DOHH2 (cell line): ENCODE results near the gene ABLIM1.

ENCODE experiments used
- H3F3A ChIP-seq: fragments of 200-600 bp; sonication (generic), shearing (Covaris generic); 2 replicates; pipeline ENCODE4 v1.6.0; 2016; ENCODE audit warnings: antibody characterized with exemption, mild to moderate bottlenecking; ENCODE audit not compliant: control insufficient read depth, insufficient read depth
- H3K27ac ChIP-seq: fragments of 200-600 bp; sonication (generic); 2 replicates; pipeline ENCODE4 v1.5.1; 2014; ENCODE audit warnings: low read depth, mild to moderate bottlenecking, low read length, moderate library complexity
- H3K27me3 ChIP-seq: fragments of 200-600 bp; sonication (generic); 2 replicates; pipeline ENCODE4 v1.6.1; 2014; ENCODE audit warnings: mild to moderate bottlenecking, low read length, mixed read lengths; ENCODE audit not compliant: control insufficient read depth
- H3K36me3 ChIP-seq: fragments of 200-600 bp; sonication (generic); 2 replicates; pipeline ENCODE4 v1.6.1; 2014; ENCODE audit warnings: mild to moderate bottlenecking, low read length, moderate library complexity, mixed read lengths; ENCODE audit not compliant: control insufficient read depth
- H3K4me1 ChIP-seq: fragments of 200-600 bp; sonication (generic); 2 replicates; pipeline ENCODE4 v1.6.1; 2014; ENCODE audit warnings: mild to moderate bottlenecking, low read length, mixed read lengths; ENCODE audit not compliant: control insufficient read depth
- H3K4me2 ChIP-seq: fragments of 200-600 bp; sonication (generic); 2 replicates; pipeline ENCODE4 v1.6.0; 2014; ENCODE audit warnings: mild to moderate bottlenecking, low read length, moderate library complexity
- H3K4me3 ChIP-seq: fragments of 200-600 bp; sonication (generic); 2 replicates; pipeline ENCODE4 v1.5.1; 2014; ENCODE audit warnings: mild to moderate bottlenecking, low read length, mixed read lengths
- H3K79me2 ChIP-seq: fragments of 200-600 bp; sonication (generic); 2 replicates; pipeline ENCODE4 v1.6.1; 2014; ENCODE audit warnings: mild to moderate bottlenecking, low read length, mixed read lengths; ENCODE audit not compliant: control insufficient read depth
- H3K9me2 ChIP-seq: fragments of 200-600 bp; sonication (generic); replicated peaks from 2 replicates; pipeline ENCODE4 v1.6.1; 2014; ENCODE audit warnings: mild to moderate bottlenecking, low read length, mixed read lengths; ENCODE audit not compliant: control insufficient read depth
- H3K9me3 ChIP-seq: fragments of 200-600 bp; sonication (generic); 2 replicates; pipeline ENCODE4 v1.6.1; 2014; ENCODE audit warnings: antibody characterized with exemption, low read length, mixed read lengths; ENCODE audit not compliant: control insufficient read depth, insufficient read depth
- H4K20me1 ChIP-seq: fragments of 200-600 bp; sonication (generic); 2 replicates; pipeline ENCODE4 v1.6.0; 2014; ENCODE audit warnings: low read depth, mild to moderate bottlenecking, antibody characterized with exemption, low read length, moderate library complexity; ENCODE audit not compliant: control insufficient read depth, insufficient read depth
- EZH2phosphoT487 ChIP-seq: fragments of 200-600 bp; sonication (generic); IDR thresholded peaks from 2 replicates; pipeline ENCODE4 v1.6.1; 2017; ENCODE audit warnings: borderline replicate concordance, mild to moderate bottlenecking, antibody characterized with exemption, low read length, moderate library complexity, mixed read lengths
- TF ChIP-seq, protein P1 (sequence below): fragments of 200-600 bp; sonication (generic); IDR thresholded peaks from one replicate; pipeline ENCODE4 v1.5.1; 2014; ENCODE audit warnings: antibody characterized with exemption, mild to moderate bottlenecking, low read depth, low read length; ENCODE audit not compliant: poor library complexity, severe bottlenecking

The ABLIM1 gene

DNA sequence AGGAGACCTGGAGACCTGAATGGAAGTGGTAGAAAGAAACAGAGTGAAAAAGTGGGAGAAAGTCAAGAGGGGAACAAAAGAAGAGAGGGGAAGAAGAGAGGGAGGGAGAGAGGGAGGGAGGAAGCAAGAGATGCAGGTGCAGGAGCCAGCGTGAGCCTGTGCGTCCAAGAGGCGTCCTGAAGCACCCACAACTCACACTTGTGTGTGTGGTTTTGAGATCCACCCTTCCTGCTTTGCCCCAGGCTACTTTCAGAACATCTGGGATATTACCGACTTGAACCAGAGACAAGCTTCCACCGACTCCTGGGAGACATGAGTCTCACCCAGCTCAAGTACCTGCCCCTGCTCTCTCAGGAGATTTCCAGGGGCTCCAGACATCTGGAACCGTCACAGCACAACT, 263.5 kb downstream of the ABLIM1 start:
- no peaks in the 10 kb centered on the region for H3K36me3 ChIP-seq
- H3K9me3 ChIP-seq = no peaks in the 10 kb centered on the region
- H3K4me3 ChIP-seq = no peak overlapping the region
- no peaks in the 10 kb centered on the region for H3K9me2 ChIP-seq
- no peaks in the 10 kb centered on the region for H3K4me1 ChIP-seq
- no peak overlapping the region for H3K27ac ChIP-seq
- H3K27me3 ChIP-seq = peaks cover 41% of the 10 kb centered on the region
- no peaks in the 10 kb centered on the region for H3F3A ChIP-seq
- no peaks in the 10 kb centered on the region for H4K20me1 ChIP-seq
- H3K79me2 ChIP-seq = no peaks in the 10 kb centered on the region
- no peak for TF ChIP-seq EZH2phosphoT487
- TF ChIP-seq, protein P1, sequence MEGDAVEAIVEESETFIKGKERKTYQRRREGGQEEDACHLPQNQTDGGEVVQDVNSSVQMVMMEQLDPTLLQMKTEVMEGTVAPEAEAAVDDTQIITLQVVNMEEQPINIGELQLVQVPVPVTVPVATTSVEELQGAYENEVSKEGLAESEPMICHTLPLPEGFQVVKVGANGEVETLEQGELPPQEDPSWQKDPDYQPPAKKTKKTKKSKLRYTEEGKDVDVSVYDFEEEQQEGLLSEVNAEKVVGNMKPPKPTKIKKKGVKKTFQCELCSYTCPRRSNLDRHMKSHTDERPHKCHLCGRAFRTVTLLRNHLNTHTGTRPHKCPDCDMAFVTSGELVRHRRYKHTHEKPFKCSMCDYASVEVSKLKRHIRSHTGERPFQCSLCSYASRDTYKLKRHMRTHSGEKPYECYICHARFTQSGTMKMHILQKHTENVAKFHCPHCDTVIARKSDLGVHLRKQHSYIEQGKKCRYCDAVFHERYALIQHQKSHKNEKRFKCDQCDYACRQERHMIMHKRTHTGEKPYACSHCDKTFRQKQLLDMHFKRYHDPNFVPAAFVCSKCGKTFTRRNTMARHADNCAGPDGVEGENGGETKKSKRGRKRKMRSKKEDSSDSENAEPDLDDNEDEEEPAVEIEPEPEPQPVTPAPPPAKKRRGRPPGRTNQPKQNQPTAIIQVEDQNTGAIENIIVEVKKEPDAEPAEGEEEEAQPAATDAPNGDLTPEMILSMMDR = no peak
- H3K4me2 ChIP-seq = no peak overlapping the region

DNA sequence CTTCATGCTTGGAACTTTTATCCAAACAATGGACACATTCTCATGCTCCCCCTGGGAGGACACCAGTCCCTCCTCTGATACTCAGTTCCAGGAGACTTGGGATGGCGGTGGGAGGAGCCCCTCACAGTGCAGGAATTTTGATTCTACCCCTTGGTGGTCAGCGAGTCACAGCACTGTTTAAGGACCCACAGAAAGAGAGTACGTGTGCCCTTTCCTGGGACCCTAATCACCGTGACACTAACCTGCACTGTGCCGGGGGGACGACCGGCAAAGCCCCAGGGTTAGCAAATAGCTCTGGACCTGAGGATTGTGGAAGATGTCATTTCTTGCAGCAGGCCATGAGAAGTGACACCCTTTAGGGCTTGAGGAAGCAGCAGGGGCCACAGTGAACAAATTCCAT, 264.2 kb downstream of the ABLIM1 start:
- H4K20me1 ChIP-seq = no peaks in the 10 kb centered on the region
- TF ChIP-seq EZH2phosphoT487 = no peak
- TF ChIP-seq, protein P1 = no peak
- no peaks in the 10 kb centered on the region for H3K36me3 ChIP-seq
- no peaks in the 10 kb centered on the region for H3F3A ChIP-seq
- H3K9me2 ChIP-seq = no peaks in the 10 kb centered on the region
- H3K4me2 ChIP-seq = no peak overlapping the region
- no peaks in the 10 kb centered on the region for H3K4me1 ChIP-seq
- no peak overlapping the region for H3K4me3 ChIP-seq
- peaks cover 36% of the 10 kb centered on the region for H3K27me3 ChIP-seq
- H3K79me2 ChIP-seq = no peaks in the 10 kb centered on the region
- no peaks in the 10 kb centered on the region for H3K9me3 ChIP-seq
- H3K27ac ChIP-seq = no peak overlapping the region

DNA sequence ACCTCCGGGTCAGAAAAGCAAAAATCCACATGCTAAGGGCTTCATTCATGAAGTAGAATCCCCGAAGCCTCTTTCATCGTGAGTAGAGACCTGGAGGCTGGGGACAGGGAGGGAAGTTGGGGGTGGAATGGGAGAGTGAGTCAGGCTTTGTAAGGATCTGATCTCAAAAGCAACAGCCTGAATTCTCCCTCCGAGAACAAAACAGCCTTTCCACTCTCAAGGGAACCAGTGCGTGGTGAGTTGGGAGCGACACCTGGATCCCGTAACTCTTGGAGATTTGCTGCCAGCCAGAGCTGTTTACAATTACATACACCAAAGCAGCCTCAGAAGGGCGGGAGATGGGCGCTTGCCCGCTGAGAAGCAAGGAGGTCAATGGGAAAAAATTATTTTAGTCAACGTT, 264.6 kb downstream of the ABLIM1 start:
- Histone ChIP-seq H3K79me2 (no peaks in the 10 kb centered on the region), H3K9me3 (no peaks in the 10 kb centered on the region), H3K9me2 (no peaks in the 10 kb centered on the region), H3K27ac (no peak overlapping the region), H3K4me1 (no peaks in the 10 kb centered on the region), H3F3A (no peaks in the 10 kb centered on the region), H4K20me1 (no peaks in the 10 kb centered on the region), H3K36me3 (no peaks in the 10 kb centered on the region), H3K4me3 (no peak overlapping the region), H3K27me3 (peaks cover 32% of the 10 kb centered on the region), H3K4me2 (no peak overlapping the region)
- no peak for TF ChIP-seq EZH2phosphoT487
- TF ChIP-seq, protein P1 = no peak
